HG03139 (cell line): ENCODE results near the gene MCF2L2.
"Not testable (repeated sequence)": the region's sequence is repeated elsewhere in the genome, so short reads cannot be mapped to it uniquely, and the experiment has no call there.

Experiments used
- ATAC-seq: cut with Tn5 transposase; IDR thresholded peaks from one replicate; pipeline ENCODE4 v1.9.1; 2021; ENCODE audit not compliant: unreplicated experiment

Gene MCF2L2

DNA sequence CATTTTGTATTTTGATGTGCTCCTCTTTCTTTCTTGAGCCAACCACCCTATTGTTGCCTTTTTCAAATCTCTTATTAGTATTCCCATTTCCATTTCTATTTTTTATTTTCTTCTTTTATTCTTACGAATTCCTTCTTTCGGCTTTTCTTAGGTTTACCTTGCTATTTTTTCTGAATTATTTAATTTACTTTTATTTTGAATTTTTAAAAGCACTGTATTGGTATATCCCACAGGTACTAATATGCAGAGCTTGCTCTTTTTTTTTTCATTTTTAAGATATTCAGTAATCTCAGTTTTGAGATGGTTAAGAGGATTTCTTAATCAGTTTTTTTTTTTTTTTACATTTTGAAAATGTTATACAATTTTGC is 18.4 kb upstream of the MCF2L2 start:
- no peak for ATAC-seq

DNA sequence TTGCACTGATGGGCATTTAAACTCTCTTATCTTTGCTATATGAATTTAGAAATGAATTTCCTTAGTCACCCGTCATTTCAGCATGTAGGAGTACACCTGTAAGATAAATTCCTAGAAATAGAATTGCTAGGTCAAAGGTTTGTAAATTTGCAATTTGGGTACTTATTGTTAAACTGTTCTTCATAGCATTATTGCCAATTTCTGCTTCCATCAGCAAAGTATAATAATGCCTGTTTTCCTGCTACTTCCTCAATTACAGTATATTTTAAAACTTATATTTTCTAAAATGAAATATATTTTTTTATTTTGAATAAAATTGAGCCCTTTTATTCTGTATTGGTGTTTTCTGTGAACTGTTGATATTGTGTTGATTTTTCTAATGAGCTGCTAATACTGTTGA is 16.3 kb upstream of the MCF2L2 start:
- no peak for ATAC-seq

DNA sequence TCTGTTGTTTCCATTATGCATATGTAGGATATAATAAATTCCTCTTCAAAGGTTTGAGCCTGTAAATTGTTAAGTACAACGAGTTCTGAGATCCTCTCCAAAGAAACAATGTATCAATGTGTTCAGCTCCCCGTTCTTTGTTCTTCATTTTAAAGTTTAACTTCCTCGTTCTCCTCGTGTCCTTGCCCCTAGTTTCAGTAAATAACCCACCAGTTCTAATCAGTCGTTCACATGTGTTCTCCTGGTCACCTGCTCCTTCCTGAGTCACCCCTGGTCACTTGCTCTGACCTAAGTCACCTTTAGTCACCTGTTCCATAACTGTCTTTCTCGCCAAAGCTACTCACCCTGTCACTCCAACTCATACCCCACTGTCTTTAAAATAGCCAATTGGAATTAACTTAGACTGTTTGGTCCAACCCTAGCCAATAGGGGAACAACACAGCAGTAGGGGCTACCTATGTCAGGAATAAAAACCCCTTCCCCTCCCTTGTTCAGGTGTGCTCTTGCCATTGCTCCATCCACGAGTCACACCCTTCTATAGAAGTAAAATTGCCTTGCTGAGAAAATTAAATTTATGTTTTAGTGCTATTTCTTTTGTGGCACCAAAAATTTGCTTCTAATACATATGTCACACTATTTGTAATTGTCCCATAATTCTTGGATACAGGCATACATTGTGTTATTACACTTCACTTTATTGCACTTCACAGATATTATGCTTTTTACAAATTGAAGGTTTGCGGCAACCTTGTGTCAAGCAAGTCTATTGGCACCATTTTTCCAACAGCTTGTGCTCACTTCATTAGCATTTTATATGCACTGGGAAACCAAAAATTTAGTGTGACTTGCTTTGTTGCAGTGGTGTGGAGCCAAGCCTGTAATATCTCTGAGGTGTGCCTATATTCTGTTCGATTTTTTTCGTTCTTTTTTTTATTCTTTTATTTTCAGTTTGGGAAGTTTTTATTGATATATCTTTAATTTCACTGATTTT is 15.3 kb upstream of the MCF2L2 start:
- ATAC-seq: no peak

DNA sequence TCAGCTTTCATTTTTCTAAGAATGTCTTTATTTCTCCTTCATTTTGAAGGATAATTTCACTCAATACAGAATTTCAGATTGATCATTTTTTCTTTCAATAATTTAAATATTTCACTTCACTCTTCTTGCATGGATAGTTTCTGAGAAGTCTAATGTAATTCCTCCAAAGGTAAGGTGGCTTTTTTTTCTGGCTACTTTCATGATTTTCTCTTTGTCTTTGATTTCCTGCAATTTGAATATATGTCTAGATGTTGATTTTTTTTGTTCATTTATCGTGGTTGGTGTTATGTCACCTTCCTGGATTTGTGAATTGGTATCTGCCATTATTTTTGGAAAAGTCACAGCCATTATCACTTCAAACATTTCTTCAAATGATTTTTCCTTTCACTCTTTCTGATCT is 14.6 kb upstream of the MCF2L2 start:
- no peak for ATAC-seq

DNA sequence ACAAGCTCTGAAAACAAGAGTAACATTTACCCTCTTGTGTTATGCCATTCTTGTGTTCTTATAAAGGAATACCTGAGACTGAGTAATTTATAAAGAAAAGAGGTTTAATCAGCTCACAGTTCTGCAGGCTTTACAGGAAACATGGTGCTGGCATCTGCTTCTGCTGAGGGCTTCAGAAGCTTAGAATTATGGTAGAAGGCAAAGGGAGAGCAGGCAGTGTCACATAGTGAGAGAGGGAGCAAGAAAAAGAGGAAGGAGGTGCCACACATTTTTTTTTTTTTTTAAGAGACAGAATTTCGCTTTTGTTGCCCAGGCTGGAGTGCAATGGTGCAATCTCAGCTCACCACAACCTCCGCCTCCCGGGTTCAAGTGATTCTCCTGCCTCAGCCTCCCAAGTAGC is 12.1 kb upstream of the MCF2L2 start:
- ATAC-seq: not testable (repeated sequence)

DNA sequence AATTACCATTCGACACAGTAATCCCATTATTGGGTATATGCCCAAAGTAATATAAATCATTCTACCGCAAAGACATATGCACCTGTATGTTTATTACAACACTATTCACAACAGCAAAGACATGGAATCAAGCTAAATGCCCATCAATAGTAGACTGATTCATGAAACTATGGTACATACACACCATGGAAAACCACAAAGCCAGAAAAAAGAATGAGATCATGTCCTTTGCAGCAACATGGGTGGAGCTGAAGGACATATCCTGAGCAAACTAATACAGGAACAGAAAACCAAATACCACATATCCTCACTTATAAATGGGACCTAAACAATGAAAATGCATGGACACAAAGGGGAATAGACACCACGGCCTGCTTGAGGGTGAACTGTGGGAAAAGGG is 11.1 kb upstream of the MCF2L2 start:
- ATAC-seq: no peak

DNA sequence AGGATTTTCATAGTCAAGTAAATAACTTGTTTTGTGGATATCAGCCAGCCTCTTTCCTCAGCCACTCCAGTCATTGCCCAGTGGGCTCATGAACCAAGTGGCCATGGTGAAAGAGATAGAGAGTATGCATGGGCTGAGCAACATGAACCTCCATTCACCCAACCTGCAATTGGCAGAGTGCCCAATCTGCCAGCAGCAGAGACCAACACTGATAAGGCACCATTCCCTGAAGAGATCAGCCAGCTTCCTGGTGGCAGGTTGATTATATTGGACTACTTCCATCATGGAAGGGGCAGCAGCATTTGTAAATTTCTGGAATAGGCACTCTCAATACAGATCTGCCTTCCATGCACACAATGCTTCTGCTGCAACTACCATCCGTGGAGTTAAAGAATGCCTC is 10.3 kb upstream of the MCF2L2 start:
- no peak for ATAC-seq

DNA sequence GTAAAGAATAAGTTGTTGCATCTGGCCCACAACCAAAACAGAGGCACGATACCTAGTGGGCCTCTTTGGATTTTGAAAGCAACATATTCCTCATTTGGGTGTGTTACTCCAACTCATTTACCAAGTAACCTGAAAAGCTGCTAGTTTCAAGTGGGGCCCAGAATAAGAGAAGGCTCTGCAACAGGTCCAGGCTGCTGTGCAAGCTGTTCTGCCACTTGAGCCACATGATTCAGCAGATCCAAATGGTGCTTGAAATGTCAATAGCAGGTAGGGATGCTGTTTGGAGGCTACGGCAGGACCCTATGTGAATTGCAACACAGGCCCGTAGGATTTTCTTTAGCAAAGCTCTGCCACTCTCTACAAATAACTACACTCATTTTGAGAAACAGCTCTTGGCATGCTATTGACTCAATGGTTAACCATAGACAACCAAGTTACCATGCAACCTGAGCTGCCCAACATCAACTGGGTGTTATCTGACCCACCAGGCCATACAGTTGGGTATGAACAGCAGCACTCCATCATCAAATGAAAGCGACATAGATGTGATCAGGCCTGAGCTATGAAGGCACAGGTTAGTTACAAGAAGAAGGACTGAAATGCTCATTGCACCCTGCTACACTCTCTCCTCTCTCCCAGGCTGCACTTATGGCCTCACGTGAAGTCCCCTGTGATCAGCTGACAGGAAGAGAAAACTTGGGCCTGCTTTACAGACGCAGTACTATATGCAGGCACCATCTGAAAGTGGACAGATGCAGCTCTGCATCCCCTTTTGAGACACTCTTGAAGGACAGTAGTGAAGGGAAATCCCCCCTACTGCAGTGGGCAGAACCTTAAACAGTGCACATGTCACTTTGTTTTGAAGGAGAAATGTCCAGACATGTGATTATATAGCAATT is 9.5 kb upstream of the MCF2L2 start:
- no peak for ATAC-seq

DNA sequence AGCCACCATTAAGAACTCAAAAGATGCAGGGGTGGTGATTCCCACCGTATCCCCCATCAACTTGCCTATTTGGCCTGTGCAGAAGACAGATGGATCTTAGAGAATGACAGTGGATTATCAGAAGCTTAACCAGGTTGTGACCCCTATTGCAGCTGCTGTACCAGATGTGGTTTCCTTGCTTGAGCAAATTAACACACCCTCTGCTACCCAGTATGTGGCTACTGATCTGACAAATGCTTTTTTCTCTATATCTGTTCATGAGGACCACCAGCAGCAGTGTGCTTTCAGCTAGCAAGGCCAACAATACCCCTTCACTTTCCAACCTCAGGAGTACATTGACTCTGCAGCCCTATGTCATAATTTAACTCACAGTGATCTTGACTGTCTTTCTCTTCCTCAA is 8.6 kb upstream of the MCF2L2 start:
- ATAC-seq: no peak

DNA sequence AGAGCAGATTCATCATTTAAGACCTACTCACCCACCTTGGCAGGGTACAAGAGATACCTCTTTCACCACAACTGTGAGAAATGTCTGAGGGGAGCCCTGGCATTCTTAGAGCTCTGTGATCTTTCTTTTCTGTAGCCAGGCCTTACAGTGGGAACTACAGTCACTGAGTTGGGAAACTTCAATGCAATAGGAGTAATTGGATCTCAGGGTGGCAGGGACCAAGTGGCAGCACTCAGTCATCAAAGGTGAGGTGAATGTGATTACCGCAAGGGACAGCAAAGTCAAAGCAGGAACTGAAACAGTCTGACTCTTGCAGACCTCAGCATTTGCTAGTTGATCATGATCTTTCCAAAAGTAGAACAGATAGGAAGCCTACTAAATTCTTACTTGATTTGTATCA is 7.2 kb upstream of the MCF2L2 start:
- peak; percentile 86 for ATAC-seq

DNA sequence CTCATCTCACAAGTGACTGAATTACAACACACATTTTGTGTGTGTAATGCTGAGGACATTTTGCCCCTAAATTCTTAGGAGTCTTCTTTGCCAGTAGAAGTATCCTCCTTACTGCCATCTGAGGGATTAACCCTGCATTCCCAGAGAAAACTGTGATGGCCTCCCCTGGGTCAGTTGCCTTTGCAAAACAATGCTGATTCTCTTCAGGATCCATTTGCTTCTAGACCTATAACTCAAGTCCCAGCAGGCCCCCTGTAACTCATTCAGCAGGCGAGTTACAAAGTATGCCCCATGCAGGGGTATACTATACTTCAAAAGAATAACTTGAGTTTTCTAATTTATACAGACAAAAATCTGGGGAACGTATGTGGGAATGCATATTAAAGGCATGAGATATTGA is 6.6 kb upstream of the MCF2L2 start:
- no peak for ATAC-seq

DNA sequence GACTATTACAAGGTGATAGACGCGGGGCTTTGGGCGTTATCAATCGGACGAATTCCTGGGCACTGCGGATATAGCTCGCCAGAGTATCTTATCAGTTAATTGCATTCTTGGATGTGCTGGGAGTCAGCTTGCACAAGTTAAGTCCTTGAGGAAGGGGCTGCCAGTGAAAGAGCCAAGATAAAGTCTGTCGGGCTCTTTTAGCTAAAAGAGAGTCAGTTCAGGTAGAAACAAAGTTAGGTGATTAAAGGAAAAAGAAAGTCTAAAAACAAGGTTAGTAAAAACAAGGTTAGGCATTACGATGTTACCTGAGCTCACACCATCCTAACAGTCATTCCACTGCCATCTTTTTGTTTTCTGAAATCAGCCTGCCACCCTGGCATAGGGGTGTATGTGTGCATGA is 6.1 kb upstream of the MCF2L2 start:
- no peak for ATAC-seq

DNA sequence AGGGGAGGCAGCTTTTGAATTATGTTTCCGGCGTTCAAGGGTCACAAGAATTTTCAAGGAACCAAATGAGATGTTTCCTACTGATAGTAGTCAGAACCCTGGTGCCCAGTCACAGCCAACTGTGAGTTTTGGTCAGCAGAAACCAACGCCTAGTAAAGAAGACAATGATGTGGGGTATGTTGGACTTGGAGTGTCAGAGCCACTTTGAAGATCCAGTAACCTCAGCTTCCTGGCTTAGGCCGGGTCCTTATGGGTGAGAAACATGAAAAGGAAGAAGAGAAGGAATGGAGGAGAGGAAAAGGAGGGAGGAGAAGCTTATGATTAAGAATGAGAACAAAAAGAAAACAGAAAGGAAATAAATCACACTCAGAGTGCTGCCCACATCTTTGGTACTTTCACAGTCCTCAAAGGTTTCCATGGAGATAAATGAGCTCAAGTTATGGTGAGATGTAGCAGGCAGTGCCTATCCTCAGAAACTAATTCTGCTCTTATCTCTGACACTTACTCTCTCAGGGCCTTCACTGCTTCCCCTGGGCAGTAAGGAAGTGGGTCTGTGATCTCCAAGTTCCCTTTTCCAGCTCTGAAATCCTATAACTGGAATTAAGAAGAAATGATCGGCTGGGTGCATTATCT is 2.0 kb upstream of the MCF2L2 start:
- ATAC-seq: no peak

DNA sequence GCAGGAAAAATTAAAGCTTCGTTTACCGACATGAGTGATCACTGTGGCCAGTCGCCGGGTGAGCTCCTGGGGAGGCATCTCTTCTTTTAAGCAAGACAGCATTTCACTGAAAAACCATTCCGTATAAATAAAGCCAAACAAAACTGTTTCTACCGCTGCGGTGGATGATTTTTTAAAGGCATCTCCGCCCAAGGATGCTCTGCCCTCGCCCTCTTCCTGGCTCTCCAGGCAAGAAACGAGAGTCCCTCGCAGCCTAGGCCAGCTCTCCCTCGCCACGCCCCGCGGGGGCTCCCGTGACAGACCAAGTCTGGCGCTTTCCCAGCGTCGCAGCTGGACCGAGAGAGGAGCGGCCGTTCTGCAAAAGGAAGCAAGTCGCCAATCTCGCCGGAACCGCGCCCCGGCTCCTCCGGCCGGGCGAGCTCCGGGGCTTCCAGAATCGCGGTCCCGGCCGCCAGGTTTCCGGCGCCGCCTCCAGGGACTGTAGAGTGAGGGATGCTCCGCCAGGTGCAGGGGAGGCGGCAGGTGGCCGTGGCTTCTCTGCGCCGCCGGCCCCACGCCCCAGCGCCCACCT is 458 bp downstream of the MCF2L2 start:
- ATAC-seq: peak; percentile 39

DNA sequence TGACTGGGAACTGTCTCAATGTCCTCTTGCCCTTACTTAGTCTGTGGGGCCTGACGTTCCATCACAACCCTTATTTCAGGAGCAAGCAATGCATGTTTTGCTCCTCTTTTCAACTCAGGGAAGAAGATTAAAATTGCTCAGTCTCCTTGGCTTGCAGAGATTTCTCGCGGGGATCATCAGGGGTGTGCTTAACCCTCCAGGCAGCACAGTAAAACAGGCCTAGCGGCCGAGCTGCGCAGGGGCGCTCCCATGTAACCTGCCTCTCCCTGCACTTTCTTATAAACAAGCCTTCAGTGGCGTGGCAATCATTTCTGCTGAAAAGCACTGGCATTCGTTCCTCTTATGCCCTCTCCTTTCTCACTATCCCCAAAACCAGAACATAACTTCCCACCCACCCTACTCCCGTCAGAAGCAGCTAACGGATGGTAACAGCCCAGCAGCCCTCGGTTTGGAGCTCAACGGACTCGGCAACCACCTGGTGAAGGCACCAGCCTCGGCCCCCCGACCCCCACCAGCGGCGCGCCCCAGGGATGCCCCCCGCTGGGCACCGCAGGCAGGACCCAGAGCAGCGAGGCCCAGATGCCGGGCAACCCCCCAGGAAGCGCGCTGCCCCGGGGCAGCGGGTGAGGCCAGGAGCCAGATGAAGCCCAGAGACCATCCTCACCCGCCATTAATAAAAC is 1.1 kb downstream of the MCF2L2 start:
- ATAC-seq: no peak

DNA sequence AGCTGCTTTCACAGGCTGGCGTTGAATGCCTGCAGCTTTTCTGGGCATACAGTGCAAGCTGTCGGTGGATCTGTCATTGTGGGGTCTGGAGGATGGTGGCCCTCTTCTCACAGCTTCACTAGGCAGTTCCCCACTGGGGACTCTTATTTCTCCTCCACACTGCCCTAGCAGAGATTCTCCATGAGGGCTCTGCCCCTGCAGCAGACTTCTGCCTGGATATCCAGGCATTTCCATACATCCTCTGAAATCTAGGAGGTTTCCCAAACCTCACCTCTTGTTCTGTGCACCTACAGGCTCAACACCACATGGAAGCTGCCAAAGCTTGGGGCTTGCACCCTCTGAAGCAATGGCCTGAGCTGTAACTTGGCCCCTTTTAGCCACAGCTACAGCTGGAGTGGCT is 9.6 kb downstream of the MCF2L2 start:
- not testable (repeated sequence) for ATAC-seq

DNA sequence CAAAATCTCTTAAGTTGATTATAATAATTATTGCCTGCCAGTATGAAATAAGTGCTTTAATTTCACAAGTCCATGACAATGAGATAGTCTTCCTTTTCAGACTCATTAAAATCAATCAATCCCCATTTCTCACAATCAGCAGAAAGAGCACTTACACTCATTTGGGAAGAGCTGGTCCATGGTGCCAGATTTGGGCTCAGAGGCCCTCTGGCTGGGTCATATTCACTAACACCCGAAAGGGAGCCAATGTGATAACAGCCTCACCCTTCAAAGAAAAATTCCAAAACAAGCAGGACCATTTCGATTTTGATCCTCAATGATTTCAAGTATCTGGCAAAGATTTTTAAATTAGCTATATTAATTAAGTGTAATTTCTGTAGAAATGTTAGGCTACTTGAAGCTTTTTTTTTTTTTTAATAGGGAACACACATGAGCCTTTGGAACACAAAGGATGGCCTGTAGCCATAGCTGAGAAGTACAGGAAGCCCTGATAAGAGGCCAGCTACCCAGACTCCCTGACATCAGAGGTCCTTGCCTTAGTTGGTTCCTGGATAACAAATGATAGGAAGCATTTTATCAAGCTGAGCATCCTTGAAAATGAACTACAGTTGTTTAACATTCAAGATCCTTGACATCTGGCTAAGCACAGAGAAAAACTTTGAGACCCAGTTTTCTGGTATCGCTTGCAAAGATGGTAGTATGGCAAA is 17.1 kb downstream of the MCF2L2 start:
- no peak for ATAC-seq

DNA sequence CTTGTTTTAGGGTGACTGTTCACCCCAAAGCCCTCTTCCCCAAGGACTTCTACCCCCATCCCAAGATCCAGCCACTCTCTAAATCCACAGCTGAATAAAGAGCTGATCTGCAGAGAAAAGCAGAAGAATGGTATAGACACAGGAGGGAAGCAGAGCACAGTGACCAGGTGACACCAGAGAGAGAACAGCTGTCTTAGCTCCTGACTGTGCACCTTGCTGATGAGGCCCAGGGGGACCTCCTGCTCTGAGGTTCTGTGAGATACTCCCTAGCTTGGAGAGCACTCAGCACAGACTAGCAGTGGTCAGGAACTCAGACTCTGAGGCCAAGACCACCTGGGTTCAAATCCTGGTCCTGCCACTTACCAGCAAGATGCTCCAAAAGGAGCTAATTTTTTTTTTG is 17.7 kb downstream of the MCF2L2 start:
- ATAC-seq: no peak

DNA sequence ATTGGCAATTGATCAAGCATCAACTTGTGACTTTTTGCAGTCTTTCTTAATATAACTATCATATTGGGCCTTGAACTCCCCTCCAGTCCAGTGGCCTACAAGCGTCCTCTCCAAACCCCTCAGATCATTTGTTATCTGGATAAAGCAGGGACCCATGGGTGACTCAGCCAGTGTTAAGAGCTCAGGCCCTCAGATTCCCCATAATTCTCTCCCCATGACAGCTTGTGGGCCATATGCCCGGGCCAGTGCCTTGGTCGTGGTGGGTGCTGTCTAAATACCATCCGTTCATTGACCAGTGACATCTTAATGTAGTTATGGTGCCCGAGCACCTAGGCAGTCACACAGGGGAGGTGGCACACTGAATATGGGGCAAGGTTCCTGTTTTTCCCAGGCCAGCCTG is 18.1 kb downstream of the MCF2L2 start:
- ATAC-seq: no peak

DNA sequence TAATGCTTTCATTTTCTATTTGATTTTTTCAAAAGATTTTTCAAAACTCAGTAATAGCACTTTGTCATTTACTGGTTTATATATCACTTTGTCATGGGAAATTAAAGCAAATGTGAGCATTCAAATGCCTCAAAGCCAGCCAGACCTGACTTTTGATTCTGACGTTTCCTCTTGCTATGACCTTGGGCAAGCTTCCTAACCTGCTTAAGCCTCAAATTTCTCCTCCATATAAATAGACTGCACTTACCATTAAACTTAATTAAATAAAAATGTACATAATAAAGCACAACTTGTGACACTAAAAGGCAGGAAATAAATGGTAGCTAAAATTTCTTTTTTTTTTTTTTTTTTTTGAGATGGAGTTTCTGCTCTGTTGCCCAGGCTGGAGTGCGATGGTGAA is 19.2 kb downstream of the MCF2L2 start:
- no peak for ATAC-seq
